Activated naive CD4-positive, alpha-beta T cell treated with Interleukin-2 at 50 U/mL for 16 hours (primary cell): ENCODE results near the gene ANO1.

Experiments used
- DNase-seq: peaks from one replicate; pipeline ENCODE4 v3.0.0-alpha.2; 2020

ANO1 gene

GRCh38 chr11:70073871-70074371 is 4.2 kb upstream of the ANO1 start:
- DNase-seq, result no peak

- no peak for DNase-seq
These were observed 3.4 kb upstream of the ANO1 start for GRCh38 chr11:70074746-70075145.

DNA sequence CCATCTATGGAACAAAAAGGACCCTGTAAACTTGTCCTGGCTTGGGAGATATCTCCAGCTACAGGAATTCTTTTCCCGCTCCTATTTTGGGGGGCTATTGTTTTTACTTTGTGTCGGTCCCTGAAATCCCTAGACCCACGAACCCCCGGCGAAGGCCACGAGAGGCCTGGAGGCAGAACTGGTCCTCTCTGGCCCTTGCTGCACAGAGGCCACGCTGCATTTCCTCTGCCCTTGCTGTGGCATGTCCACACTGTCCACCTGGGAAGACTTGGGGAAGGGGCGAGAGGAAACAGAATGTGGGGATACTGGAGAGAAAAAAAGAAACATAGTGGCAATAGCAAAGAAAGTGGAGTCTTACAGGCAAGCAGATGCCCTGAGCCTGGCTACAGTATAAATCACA is 2.3 kb upstream of the ANO1 start:
- no peak for DNase-seq

DNA sequence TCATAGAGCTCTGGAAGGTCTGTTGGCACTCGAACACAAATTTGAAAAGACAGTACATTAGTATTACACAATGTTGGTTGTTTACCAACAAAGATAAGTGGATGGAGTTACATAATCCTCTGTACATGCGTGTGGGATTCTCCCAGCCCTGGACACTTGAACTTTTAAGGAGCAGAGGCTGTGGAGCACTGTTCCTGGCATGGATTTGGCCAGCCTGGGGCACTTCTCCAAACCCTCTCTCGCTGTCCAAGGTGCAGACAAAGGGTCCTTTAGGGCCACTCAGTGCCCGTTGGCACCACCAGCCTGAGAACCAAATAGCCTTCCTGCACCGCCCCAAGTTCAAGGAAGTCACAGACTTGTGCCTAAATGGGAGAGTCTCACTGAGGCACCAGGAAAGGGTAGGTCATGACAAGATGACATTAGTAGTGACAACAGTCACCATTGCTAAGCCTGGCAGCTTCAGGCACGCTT is 1.6 kb upstream of the ANO1 start:
- DNase-seq, result no peak

- no peak for DNase-seq
These were observed 564 bp upstream of the ANO1 start for GRCh38 chr11:70077411-70078094.

GRCh38 chr11:70078781-70079616 is 882 bp downstream of the ANO1 start:
- no peak for DNase-seq

GRCh38 chr11:70079691-70080090 is 1.6 kb downstream of the ANO1 start:
- DNase-seq, result no peak

GRCh38 chr11:70080763-70081162 is 2.6 kb downstream of the ANO1 start:
- no peak for DNase-seq

DNA sequence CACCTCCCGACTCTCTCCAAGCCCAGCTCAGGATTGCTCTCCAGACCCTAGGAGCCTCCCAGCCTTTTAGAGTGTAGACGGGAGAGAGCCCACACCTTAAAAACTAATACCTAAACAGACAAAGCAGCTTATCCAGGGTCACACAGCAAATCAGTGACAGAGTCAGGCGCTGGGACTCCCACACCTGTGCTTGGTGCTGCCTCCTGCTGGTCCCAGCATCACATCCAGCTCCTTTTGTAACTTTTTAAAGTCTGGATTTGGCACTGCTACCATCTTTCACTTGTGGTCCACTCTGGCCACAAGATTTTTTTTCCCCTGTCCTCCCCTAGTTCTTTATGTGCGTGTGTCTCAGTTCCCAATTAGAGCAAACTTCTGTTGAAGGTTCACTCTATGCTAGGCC is 4.7 kb downstream of the ANO1 start:
- DNase-seq, result no peak

- DNase-seq, result no peak
These were observed 6.2 kb downstream of the ANO1 start for GRCh38 chr11:70084046-70084984.

- DNase-seq, result no peak
These were observed 8.0 kb downstream of the ANO1 start for GRCh38 chr11:70085815-70086769.

GRCh38 chr11:70087446-70088167 is 9.5 kb downstream of the ANO1 start:
- no peak for DNase-seq

- no peak for DNase-seq
These were observed 10.7 kb downstream of the ANO1 start for GRCh38 chr11:70088735-70089250.

DNA sequence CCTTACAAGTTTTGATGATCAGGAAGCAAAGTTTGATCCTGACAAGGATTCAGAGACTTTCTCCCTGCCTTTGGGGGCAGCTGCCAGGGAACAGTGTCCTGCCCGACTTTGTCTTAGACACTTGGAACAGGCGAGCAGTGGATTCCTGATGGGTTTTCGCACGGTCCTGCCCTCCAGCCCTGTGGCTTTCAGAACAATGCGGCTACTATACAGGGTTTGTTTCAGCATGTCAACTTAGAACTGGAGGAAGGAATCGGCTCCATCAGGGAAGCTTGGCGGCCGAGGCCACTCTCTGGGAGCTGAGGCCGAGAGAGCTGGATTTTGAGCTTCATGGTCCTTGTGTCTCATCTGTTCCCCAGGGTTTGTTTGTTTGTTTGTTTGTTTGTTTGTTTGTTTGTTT is 11.5 kb downstream of the ANO1 start:
- DNase-seq, result no peak

GRCh38 chr11:70090961-70091381 is 12.9 kb downstream of the ANO1 start:
- DNase-seq, result no peak

GRCh38 chr11:70091638-70092037 is 13.5 kb downstream of the ANO1 start:
- no peak for DNase-seq

- no peak for DNase-seq
These were observed 15.0 kb downstream of the ANO1 start for GRCh38 chr11:70092959-70093715.

DNA sequence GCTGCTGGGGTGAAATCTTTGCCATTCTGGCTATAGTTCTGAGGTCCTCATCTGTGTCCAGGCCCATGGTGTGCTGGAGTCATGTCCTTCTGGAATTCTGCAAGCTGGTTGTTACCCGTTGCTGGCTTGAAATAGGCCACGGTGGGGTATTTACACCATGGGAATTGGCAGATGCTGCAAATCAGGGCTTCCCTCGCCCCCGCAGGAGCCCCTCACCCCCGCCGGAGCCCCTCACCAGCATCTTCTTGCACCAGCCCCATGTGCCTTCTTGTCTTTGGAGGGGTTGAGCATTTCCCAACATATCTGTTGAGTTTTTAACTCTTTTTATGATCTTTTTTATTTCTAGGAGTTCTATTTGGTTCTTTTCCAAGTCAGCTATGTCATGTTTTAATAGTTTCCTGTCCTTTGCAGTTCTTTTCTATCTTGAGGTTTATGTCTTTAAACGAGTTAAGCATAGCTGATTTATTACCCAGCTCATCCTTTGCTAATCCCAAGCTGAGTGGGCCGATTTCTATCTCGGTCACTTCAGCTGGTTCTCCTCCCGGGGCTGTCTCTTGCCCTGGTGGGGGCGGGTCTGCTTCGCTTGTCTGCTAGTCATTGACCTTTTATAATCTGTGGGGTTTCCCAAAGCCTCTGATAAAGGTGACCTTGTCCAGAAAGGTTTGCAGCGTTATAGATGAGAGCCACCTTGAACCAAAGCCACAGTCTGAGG is 17.6 kb downstream of the ANO1 start:
- DNase-seq, result no peak
